Measurements from ENCODE around the gene SNAPC1.
"Not testable (repeated sequence)": the region's sequence is repeated elsewhere in the genome, so short reads cannot be mapped to it uniquely, and the experiment has no call there.

The SNAPC1 gene, protein sequence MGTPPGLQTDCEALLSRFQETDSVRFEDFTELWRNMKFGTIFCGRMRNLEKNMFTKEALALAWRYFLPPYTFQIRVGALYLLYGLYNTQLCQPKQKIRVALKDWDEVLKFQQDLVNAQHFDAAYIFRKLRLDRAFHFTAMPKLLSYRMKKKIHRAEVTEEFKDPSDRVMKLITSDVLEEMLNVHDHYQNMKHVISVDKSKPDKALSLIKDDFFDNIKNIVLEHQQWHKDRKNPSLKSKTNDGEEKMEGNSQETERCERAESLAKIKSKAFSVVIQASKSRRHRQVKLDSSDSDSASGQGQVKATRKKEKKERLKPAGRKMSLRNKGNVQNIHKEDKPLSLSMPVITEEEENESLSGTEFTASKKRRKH
- total RNA-seq: 5.8 to 6.8 reads per million in 2 donors

DNA sequence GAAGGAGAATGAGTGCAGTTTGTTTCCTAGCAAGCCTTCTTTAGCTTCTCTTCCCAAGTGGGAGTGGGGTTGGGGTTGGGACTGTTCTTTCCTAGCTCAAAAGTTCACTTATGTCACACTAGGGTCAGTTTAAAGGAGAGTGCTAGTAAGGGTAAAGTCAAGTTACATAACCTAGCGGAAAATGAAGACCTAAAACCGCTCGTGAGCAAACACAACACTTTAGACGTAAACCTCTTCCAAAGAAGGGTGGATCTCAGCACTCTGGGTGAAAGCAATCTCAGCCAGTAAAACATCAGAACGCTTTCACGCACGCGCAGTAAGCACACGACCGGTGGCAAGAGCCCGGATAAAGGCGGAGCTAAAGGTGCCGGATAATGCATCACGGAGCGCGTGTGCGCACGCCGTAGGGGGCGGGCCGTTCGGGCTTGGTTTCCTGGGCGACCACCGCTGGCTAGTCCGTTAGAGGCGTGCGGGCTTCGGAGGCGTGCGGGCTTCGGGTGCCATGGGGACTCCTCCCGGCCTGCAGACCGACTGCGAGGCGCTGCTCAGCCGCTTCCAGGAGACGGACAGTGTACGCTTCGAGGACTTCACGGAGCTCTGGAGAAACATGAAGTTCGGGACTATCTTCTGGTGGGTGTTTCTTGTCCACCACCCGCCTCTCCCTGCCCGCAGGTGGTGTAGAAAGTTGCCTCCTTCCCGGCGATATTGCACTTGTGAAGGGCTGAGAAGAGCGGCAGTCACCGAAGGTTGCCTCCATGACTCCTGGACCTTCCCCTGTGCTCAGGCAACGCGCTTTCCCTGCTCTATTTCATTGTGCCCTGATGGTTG lies at the start of gene SNAPC1:
SNAPC1 (plus strand) TSS at position 462 of the 828 bp plus-strand sequence; CDS start at position 503, 41 bp downstream.
- DNase-seq: peak; percentile 96

DNA sequence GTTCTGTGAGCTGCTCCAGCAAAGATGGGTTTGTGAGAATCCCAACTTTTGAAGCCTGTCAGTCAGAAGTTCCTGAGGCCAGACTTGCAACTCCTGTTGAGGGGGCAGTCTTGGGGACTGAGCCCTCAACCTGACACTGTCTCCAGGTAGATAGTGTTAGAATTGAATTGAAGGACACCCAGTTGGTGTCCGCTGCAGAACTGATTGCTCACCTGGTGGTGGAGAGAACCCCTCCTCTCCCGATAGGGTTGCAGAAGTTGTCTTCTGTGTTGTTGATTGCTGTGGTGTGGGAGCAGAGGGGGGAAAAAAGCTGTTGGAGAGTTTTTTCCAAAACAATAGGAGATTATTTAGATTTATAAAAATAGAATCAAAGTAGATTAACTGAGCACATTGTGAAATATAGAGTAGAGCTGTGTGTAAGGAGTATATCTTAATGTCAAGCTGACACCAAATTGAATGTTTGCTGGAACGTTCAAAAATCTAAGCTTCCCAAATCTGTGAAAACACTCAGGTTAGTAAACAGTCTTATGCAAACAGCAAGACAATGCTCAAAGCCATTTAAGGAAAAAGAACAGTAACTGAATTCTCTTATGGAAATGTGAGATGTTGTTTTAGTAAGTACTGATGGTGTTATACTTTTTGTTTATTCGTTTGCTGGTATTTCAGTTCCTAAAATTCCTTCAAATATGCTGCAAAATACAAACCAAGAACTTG lies 48.3 kb upstream of the SNAPC1 start:
- DNase-seq: no peak

DNA sequence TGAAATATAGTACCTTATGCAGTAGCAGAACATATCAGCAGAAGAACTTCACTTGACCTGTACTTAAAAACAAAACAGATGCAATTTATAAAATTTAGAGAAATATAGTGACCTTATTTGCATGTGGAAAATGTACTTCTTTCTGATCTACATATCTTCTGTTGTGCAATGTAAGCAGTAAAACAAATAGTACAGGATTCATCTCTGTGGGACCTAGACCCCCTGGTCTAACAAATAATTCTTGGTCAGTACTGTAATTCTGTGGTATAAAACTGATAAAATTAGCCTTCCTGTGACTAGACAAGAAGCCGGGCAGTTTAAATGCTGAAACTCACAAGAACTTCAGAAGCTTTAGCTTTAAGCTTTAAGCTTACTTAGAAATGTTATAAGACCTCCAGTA lies 45.3 kb upstream of the SNAPC1 start:
- DNase-seq: no peak

DNA sequence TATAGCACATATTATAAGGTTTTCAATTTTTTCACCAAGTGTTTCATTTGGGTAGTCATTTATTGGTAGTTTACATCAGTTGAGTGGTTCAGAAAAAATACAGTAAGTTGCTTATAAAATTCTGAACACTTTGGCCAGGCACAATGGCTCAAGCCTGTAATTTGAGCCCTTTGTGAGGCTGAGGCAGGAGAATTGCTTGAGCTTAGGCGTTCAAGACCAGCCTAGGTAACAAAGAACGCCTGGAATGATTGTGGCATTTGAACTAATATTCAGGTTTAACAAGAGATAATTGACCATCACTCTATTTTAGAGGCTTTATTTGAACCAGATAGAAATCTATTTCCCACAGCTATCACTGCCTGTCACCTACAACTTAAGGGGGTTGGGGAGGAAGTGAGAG lies 44.2 kb upstream of the SNAPC1 start:
- DNase-seq: no peak

DNA sequence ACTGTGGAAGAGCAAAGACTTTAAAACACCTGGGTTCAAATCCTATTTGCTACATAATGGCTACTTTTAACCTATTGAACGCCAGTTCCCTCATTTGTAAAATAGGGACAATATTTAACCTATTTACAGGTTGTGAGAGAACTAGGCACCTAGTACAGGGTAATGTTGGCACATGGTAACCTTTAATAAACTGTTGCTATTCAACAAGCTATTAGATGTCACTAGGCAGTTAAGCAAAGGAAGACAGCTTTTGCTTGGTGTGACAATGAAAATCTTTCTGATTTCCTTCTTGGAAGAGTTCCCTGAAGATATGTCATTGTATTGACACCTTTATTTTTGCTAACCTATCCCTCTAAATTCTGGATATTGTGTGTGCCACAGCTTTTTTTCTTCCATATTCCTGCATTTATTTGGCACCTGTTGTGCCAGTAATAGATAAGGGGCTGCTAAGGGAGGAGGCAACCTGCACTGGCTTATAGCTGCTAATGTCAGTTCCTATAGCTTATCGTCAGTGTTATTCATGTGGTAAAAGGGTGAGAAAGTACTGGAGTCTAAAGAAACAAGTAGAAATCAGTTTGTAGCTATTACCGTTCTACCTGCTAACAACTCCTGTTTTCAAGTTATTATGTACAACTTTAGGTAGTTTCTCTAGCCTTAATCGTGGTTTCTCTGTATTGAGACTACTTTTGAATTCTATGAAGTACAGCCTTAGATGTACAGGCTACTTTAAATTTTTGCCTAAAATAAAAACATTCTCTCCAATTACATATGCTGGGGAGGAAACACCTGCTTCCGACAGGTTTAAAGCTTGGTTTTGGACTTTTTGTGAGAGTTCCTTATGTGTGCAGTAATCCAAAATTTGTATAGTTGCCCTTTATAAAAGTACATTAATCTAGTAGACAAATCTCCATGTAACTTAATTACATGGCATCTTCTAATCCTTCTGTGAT lies 42.6 kb upstream of the SNAPC1 start:
- no peak for DNase-seq

DNA sequence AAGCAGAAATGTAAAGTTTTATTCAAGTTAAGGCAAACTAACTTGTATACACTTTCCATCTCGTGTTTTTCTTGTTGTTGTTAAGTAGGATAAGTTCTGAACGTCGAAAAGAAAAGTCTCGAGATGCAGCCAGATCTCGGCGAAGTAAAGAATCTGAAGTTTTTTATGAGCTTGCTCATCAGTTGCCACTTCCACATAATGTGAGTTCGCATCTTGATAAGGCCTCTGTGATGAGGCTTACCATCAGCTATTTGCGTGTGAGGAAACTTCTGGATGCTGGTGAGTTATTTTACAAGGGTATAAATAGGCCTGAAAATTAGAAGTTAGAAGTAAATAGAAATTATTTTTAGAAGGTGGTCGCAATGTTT lies 41.9 kb upstream of the SNAPC1 start:
- no peak for DNase-seq

DNA sequence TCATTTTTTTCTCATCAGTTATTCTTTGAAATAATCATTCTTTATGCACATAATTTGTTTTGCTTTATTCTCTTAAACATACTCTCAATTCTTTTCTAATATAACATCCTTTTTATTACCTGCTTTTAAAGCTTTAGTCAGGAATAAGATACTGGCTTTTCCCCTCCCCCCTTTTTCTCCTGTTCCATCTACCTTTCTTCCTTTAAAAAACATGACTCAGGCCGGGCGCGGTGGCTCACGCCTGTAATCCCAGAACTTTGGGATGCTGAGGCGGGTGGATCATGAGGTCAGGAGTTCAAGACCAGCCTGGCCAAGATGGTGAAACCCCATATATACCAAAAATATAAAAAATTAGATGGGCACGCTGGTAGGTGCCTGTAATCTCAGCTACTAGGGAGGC lies 41.5 kb upstream of the SNAPC1 start:
- no peak for DNase-seq

DNA sequence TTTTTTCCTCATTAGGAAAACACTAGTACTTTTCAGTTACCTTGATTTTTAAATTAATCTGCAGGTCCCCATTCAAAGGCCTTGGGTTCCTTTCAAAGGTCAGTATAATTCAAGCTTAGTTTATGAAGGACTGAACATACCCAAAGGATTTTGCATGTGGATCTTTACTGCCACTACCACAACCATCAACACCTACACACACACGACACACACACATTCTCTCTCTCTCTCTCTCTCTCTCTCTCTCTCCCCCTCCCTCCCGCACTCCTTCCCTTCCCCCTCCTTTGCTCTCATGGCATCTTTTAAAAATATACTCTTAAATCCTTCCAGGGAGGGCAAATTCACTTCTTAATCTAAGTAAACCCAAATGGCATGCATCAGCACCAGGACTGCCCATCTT lies 38.1 kb upstream of the SNAPC1 start:
- DNase-seq: no peak

DNA sequence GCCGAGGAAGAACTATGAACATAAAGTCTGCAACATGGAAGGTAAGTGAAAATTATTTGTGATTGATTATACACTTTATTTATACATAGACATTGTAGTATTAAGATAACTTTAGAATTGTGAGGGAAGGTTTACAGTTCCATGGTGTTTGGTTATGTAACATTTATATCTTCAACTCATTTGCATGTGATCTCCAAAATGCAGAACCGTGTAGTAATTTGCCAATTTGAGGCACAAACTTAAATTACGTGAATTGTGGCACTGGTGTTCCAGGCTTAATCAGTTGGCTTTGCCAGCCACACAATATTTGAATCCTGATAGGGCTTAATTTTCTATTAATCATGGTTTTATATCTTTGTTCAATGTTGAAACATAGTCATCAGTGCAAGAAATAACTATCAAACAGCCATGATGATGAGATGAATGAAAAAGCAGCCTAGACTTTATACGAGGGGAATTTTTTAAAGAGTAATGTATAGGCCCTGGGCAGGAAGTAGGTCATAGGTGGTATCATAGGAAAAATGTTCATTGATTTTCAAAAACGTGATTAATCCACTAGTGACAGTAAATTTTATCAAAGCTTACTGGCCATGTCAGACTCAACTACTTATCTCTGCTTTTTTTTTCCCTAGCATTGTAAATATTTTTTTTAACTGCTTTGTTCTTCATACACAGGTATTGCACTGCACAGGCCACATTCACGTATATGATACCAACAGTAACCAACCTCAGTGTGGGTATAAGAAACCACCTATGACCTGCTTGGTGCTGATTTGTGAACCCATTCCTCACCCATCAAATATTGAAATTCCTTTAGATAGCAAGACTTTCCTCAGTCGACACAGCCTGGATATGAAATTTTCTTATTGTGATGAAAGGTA lies 35.2 kb upstream of the SNAPC1 start:
- no peak for DNase-seq

DNA sequence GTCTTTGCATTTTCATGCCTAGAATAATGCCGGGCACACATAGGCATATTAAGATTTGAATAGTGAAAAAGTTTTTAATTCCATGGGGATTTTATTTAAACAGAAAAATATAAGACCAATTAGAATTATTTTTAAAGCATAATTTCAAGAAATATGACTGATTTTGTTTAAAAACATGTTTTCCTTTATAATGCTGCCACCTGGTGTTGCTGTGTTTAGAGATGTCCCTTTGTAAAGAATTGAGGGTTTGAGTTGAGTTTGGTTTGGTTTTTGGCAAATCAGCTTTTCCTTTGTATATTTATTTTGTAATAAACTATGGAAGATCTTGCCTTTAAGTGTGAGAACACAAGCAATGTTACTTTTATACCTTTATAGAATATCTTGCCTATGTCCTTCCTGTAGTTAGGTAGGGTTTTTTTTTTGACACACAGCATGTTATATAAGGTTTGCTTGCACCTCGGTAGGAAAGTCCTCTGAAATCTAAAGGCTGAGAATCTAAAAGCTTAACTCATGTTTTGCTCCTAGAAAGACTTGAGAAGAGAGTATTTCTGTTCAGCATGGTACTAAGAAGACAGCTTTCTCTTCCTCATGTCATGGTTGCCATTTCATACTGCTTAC lies 31.4 kb upstream of the SNAPC1 start:
- no peak for DNase-seq

DNA sequence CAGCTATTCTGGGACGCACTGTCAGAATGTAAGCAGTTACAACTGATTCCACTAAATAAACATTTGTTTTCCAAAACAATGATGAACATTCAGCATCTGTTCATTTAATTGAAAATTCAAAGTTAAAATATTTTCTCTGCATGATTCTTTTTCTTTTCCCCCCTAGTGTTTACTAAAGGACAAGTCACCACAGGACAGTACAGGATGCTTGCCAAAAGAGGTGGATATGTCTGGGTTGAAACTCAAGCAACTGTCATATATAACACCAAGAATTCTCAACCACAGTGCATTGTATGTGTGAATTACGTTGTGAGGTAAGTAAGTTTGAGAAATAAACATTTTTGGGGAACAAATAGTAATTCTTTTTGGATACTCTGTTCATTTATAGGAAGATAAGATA lies 28.2 kb upstream of the SNAPC1 start:
- DNase-seq: no peak

DNA sequence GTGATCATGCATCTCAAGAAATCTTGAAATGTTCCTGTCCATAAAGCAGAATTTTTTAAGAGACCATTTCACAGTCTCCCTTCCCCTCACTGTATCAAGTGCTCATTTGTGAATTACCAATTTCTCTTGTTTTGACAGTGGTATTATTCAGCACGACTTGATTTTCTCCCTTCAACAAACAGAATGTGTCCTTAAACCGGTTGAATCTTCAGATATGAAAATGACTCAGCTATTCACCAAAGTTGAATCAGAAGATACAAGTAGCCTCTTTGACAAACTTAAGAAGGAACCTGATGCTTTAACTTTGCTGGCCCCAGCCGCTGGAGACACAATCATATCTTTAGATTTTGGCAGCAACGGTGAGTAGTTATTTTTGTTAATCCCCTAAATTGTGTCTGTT lies 25.5 kb upstream of the SNAPC1 start:
- no peak for DNase-seq

DNA sequence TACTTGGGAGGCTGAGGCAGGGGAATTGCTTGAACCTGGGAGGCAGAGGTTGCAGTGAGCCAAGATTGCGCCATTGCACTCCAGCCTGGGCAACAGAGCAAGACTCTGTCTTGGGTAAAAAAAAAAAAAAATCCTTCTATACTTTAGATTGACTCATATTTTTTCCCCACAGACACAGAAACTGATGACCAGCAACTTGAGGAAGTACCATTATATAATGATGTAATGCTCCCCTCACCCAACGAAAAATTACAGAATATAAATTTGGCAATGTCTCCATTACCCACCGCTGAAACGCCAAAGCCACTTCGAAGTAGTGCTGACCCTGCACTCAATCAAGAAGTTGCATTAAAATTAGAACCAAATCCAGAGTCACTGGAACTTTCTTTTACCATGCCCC lies 24.3 kb upstream of the SNAPC1 start:
- DNase-seq: no peak

DNA sequence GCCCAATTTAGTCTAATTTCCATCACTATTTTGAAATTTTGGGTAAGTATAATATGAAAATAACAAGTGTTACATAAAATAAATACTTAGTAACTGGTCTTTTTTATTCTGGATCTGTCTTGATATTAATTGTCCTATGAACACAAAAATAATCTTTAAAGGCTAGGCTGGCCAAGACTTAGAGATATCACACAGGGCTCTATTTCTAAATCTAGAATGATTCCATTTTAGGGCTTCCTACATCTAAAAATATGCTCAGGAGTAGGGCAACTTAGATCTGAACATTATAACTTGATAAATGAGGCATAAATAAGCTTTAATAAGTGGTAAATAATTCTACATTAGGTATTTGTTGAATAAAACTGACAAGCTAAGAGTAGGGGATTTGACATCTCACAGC lies 23.1 kb upstream of the SNAPC1 start:
- no peak for DNase-seq

DNA sequence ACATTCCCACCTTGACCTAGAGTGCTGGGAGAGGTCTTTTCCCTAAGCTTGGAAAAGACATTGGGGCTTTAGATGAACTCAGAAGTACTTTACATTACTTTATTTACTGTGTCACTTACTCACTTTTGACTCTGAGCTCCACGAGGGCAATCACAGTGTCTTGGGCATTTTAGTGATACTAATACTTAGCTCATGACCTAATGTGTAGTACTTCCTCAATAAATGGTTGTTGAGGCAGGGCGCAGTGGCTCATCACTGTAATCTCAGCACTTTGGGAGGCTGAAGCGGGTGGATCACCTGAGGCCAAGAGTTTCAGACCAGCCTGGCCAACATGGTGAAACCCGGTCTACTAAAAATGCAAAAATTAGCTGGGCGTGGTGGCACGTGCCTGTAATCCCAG lies 19.8 kb upstream of the SNAPC1 start:
- DNase-seq: no peak

DNA sequence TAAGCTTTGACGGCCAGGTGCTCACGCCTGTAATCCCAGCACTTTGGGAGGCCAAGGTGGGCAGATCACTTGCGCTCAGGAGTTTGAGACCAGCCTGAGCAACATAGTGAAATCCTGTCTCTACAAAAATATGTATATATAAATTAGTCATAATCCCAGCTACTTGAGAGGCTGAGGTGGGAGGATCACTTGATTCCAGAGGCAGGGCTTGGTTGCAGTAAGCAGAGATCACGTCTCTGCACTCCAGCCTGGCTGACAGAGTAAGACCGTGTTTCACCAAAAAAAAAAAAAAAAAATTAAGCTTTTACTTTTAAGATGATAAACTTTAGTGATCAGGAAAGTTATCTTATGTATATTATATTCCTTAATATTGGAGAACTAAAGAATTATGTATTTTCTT lies 18.0 kb upstream of the SNAPC1 start:
- DNase-seq: no peak

DNA sequence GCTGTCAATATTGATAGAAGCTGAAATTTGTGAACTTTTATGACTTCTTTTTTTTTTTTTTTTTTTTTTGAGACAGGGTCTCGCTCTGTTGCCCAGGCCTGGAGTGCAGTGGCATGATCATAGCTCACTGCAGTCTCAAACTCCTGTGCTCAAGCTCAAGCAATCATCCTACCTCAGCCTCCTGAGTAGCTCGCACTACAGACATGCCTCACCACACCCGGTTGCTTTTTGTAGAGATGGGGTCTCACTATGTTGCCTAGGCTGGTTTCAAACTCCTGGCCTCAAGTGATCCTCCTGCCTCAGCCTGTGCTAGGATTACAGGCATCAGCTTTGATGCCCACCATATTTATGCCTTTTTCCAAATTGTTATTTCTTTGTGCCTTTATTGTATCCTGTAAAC lies 15.9 kb upstream of the SNAPC1 start:
- DNase-seq: not testable (repeated sequence)

DNA sequence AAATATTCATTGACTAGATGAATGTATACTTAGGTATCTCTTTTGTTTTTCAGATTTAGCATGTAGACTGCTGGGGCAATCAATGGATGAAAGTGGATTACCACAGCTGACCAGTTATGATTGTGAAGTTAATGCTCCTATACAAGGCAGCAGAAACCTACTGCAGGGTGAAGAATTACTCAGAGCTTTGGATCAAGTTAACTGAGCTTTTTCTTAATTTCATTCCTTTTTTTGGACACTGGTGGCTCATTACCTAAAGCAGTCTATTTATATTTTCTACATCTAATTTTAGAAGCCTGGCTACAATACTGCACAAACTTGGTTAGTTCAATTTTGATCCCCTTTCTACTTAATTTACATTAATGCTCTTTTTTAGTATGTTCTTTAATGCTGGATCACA lies 15.3 kb upstream of the SNAPC1 start:
- DNase-seq: no peak

DNA sequence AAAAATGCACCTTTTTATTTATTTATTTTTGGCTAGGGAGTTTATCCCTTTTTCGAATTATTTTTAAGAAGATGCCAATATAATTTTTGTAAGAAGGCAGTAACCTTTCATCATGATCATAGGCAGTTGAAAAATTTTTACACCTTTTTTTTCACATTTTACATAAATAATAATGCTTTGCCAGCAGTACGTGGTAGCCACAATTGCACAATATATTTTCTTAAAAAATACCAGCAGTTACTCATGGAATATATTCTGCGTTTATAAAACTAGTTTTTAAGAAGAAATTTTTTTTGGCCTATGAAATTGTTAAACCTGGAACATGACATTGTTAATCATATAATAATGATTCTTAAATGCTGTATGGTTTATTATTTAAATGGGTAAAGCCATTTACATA lies 14.9 kb upstream of the SNAPC1 start:
- DNase-seq: no peak

DNA sequence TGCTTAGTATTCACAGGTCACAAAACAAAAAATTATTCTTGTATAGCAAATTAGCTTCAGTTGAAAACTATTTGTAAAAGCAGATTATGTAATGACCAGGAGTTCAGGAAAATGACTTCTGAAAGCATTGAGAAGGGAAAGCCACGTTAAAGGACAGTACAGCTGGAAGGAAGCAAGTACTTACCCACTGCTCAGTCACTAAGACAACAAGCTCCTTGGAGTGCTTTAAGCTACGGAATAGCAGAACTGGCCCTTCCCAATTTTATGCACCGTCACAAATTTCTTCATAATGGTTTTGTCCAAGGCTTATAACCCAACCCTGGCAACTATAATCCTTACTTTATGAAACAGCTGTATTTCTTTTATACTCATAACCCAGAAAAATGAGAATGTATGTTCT lies 13.0 kb upstream of the SNAPC1 start:
- DNase-seq: no peak

DNA sequence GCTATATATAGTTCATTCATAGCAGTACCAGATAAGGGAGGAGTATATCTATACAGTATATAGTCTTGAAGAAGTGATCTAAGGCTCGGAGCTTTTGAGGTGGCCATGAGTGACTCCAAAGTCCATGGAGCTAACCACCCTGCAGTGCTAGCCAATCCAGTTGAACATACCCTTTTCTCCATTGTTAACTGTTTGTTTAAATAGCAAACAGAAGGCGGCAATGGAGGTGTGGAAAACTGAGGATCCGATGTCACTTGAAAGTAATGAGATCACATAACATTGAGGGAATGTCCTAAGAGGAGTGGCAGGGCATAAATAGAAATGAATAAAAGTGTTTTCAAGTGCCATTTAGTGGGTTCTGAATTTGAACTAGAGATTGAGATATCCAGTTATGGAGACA lies 12.4 kb upstream of the SNAPC1 start:
- no peak for DNase-seq
